GM23338 (cell line): Measurements from ENCODE around the gene CHAT. TPM values are rescaled to one million over a fixed set of nuclear protein-coding genes. Genes with fewer than 3 reads are reported as not detected.

ENCODE experiments used
- ATAC-seq: fragments of 200-7000 bp; cut with Tn5 transposase; 3 replicates; pipeline ENCODE4 v1.9.1; 2020
- DNase-seq: peaks from one replicate; pipeline ENCODE4 v3.0.0-alpha.2; 2015; ENCODE audit warnings: low spot score
- H2AFZ ChIP-seq: fragments of 200-600 bp; sonication (generic); 2 replicates; pipeline ENCODE4 v1.8.0; 2016; ENCODE audit warnings: antibody characterized with exemption, mild to moderate bottlenecking, moderate library complexity
- H3F3A ChIP-seq: fragments of 200-600 bp; sonication (generic); replicated peaks from 2 replicates; pipeline ENCODE4 v1.8.0; 2017; ENCODE audit warnings: antibody characterized with exemption, mixed run types, low read depth
- H3K27ac ChIP-seq: fragments of 200-600 bp; sonication (generic); 2 replicates; pipeline ENCODE4 v1.6.1; 2016; ENCODE audit warnings: low read depth
- H3K27me3 ChIP-seq: fragments of 200-600 bp; sonication (generic); 2 replicates; pipeline ENCODE4 v1.8.0; 2016; ENCODE audit warnings: mild to moderate bottlenecking, mixed run types, moderate library complexity; ENCODE audit not compliant: insufficient read depth
- H3K36me3 ChIP-seq: fragments of 200-600 bp; sonication (generic); 2 replicates; pipeline ENCODE4 v1.8.0; 2016; ENCODE audit warnings: mild to moderate bottlenecking; ENCODE audit not compliant: insufficient read depth
- H3K4me1 ChIP-seq: fragments of 200-600 bp; sonication (generic); 2 replicates; pipeline ENCODE4 v1.8.0; 2016; ENCODE audit warnings: mild to moderate bottlenecking, moderate library complexity; ENCODE audit not compliant: insufficient read depth
- H3K4me2 ChIP-seq: fragments of 200-600 bp; sonication (generic); 2 replicates; pipeline ENCODE4 v1.7.1; 2017; ENCODE audit warnings: mixed run types
- H3K4me3 ChIP-seq: fragments of 200-600 bp; sonication (generic); 2 replicates; pipeline ENCODE4 v1.6.1; 2016; ENCODE audit warnings: mixed run types
- H3K79me2 ChIP-seq: fragments of 200-600 bp; sonication (generic); replicated peaks from 2 replicates; pipeline ENCODE4 v1.8.0; 2017; ENCODE audit warnings: mild to moderate bottlenecking; ENCODE audit not compliant: insufficient read depth
- H3K9me2 ChIP-seq: fragments of 200-600 bp; sonication (generic); 2 replicates; pipeline ENCODE4 v1.8.0; 2017; ENCODE audit not compliant: insufficient read depth
- H4K20me1 ChIP-seq: fragments of 200-600 bp; sonication (generic); replicated peaks from 2 replicates; pipeline ENCODE4 v1.8.0; 2017; ENCODE audit warnings: mild to moderate bottlenecking; ENCODE audit not compliant: insufficient read depth
- H3K27ac Mint-ChIP-seq: 2 replicates; pipeline ENCODE4 v1.8.0; 2020; ENCODE audit warnings: inconsistent platforms, mild to moderate bottlenecking, moderate library complexity, mixed read lengths
- H3K27me3 Mint-ChIP-seq: 3 replicates; pipeline ENCODE4 v1.8.0; 2022; ENCODE audit warnings: low read depth, mild to moderate bottlenecking, moderate library complexity, mixed read lengths, inconsistent platforms; ENCODE audit not compliant: insufficient read depth, poor library complexity
- H3K36me3 Mint-ChIP-seq: 3 replicates; pipeline ENCODE4 v1.8.0; 2021; ENCODE audit warnings: low read depth, mild to moderate bottlenecking, inconsistent platforms, moderate library complexity, mixed read lengths
- H3K4me1 Mint-ChIP-seq: 3 replicates; pipeline ENCODE4 v1.8.0; 2020; ENCODE audit warnings: mild to moderate bottlenecking, inconsistent platforms, mixed read lengths
- H3K4me3 Mint-ChIP-seq: 3 replicates; pipeline ENCODE4 v1.8.0; 2021; ENCODE audit warnings: moderate library complexity, mild to moderate bottlenecking, inconsistent platforms, mixed read lengths
- H3K9me3 Mint-ChIP-seq: 3 replicates; pipeline ENCODE4 v1.8.0; 2020; ENCODE audit warnings: moderate library complexity, mild to moderate bottlenecking, inconsistent platforms, mixed read lengths
- CREB1 ChIP-seq: fragments of 250-450 bp; sonication (Bioruptor Pico); IDR thresholded peaks from 2 replicates; pipeline ENCODE4 v1.5.0; 2020; ENCODE audit warnings: low read depth, mild to moderate bottlenecking, moderate library complexity
- EZH2phosphoT487 ChIP-seq: fragments of 200-600 bp; sonication (generic); IDR thresholded peaks from one replicate; pipeline ENCODE4 v1.8.1; 2018; ENCODE audit warnings: antibody characterized with exemption; ENCODE audit not compliant: unreplicated experiment
- JUNB ChIP-seq: IDR thresholded peaks from one replicate; pipeline ENCODE4 v1.6.1; 2016; ENCODE audit warnings: antibody characterized with exemption; ENCODE audit not compliant: unreplicated experiment
- NANOG ChIP-seq: IDR thresholded peaks from 2 replicates; pipeline ENCODE4 v1.6.1; 2016; ENCODE audit warnings: antibody characterized with exemption, borderline replicate concordance
- STAT1 ChIP-seq: IDR thresholded peaks from one replicate; pipeline ENCODE4 v1.6.1; 2016; ENCODE audit warnings: antibody characterized with exemption; ENCODE audit not compliant: unreplicated experiment
- ZNF331 ChIP-seq: fragments of 250-450 bp; sonication (Bioruptor Pico); IDR thresholded peaks from 2 replicates; pipeline ENCODE4 v1.5.0; 2020; ENCODE audit warnings: low read depth, mild to moderate bottlenecking, moderate library complexity
- ZNF462 ChIP-seq: fragments of 250-450 bp; sonication (Bioruptor Pico); IDR thresholded peaks from 2 replicates; pipeline ENCODE4 v1.5.0; 2020; ENCODE audit warnings: mild to moderate bottlenecking, moderate library complexity
- polyA plus RNA-seq: library from polyadenylated mRNA; unstranded; fragments of >200 nt; fragmentation: Nextera tagmentation; extraction: Ambion mirVana; gene quantifications from 2 replicates; pipeline ENCODE4 v1.2.1, GENCODE V29; 2016
- total RNA-seq: library from RNA; depleted of rRNA; stranded (reverse); fragments of >200 nt; shearing (Covaris generic); gene quantifications from 2 replicates; pipeline ENCODE4 v1.2.3, GENCODE V29; 2014

CHAT gene
- total and polyA plus RNA-seq, 2 experiments from 2014 or later = not detected

DNA sequence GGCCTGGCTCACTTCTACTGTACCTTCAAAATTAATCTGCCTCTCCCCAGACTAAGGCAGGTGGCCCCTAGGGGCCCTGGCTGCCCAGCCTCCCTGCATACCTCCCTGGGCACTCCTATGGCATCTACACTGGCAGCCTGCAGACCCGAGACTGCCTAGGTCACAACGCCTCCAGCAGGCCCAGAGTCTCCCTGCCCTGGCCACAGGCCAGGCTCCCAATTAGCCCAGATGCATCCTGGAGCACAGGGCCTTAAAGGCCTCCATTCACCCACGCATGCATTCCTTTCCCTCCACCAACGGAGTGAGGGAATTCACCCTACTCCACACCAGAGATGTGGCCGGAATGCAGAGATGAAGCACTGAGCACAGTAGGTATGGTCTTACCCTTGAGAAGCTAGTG is 1.9 kb downstream of the CHAT start:
- Mint-ChIP-seq H3K4me3 (no peak overlapping the region), H3K36me3 (no peaks in the 10 kb centered on the region), H3K27me3 (peaks cover 86% of the 10 kb centered on the region), H3K27ac (no peak overlapping the region), H3K9me3 (peaks cover 15% of the 10 kb centered on the region; the same call in 2 of the 3 replicates), H3K4me1 (peaks cover 33% of the 10 kb centered on the region)
- Histone ChIP-seq H3K9me2 (no peaks in the 10 kb centered on the region), H3K27me3 (peaks cover 87% of the 10 kb centered on the region), H3K36me3 (no peaks in the 10 kb centered on the region), H3K4me2 (no peak overlapping the region), H3K4me1 (peaks cover 15% of the 10 kb centered on the region), H3K79me2 (no peaks in the 10 kb centered on the region), H3F3A (no peaks in the 10 kb centered on the region), H3K4me3 (no peak overlapping the region), H4K20me1 (no peaks in the 10 kb centered on the region; the same call in none of the 2 replicates), H2AFZ (no peak overlapping the region), H3K27ac (no peak overlapping the region)
- ATAC-seq (no peak), DNase-seq (no peak)
- TF ChIP-seq CREB1 (CRISPR knock-in tag) = no peak
- TF ChIP-seq ZNF462 (CRISPR knock-in tag) = no peak
- TF ChIP-seq NANOG = no peak
- no peak for TF ChIP-seq EZH2phosphoT487
- no peak for TF ChIP-seq STAT1
- no peak for TF ChIP-seq JUNB
- TF ChIP-seq ZNF331 (CRISPR knock-in tag) = no peak
